VCaP (cell line): ENCODE data around the gene RELCH.

Source experiments
- H3K27ac ChIP-seq: fragments of 450-650 bp; 2 replicates; pipeline ENCODE4 v1.5.1; 2017
- TF ChIP-seq, protein P1 (sequence below): fragments of 450-650 bp; conservative IDR thresholded peaks from 2 replicates; pipeline ENCODE4 v1.5.1; 2017; ENCODE audit warnings: mild to moderate bottlenecking, moderate library complexity

Gene RELCH

DNA sequence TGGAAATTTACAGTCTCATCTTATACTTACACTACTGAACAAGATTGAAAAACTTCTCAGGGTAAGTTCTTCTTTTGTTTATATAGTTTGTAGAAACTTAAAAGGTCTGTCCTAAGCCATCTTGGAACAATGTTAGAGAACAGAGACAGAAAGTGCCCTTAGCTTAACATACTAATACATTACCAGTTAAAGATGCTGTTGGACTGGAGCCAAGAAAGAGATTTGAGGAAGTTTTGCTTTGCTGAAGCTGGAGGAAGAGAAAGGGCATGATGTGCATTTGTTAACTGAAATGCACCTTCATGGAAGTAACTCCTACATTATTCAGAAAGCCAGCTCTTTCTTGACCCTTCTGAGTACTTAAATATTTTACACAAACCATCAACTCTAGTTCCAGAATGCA is 71.6 kb downstream of the RELCH start:
- TF ChIP-seq, protein P1, sequence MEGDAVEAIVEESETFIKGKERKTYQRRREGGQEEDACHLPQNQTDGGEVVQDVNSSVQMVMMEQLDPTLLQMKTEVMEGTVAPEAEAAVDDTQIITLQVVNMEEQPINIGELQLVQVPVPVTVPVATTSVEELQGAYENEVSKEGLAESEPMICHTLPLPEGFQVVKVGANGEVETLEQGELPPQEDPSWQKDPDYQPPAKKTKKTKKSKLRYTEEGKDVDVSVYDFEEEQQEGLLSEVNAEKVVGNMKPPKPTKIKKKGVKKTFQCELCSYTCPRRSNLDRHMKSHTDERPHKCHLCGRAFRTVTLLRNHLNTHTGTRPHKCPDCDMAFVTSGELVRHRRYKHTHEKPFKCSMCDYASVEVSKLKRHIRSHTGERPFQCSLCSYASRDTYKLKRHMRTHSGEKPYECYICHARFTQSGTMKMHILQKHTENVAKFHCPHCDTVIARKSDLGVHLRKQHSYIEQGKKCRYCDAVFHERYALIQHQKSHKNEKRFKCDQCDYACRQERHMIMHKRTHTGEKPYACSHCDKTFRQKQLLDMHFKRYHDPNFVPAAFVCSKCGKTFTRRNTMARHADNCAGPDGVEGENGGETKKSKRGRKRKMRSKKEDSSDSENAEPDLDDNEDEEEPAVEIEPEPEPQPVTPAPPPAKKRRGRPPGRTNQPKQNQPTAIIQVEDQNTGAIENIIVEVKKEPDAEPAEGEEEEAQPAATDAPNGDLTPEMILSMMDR: no peak
- H3K27ac ChIP-seq: no peak overlapping the region

DNA sequence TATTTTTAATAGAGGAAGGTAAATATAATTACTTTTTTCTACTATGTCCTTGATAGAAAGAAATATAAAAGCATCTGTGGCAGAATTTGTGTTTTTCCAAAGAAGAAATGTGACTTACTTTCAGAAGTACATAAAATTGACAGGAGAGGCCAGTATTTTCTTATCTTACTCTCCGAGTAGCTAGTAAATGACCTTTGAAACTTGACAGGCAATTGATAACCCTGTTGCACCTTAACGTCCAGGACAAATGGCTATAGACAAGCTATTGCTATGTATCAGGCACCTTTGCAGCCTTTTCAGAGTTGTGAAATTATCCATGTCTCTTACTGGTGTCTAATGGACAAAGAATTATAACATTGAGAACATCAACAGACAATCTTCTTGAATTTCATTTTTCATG is 75.0 kb downstream of the RELCH start:
- TF ChIP-seq, protein P1: 0 out of 2 replicates have a peak, but pooled peaks have one; percentile 22
- peak overlapping the region; percentile 46 for H3K27ac ChIP-seq

DNA sequence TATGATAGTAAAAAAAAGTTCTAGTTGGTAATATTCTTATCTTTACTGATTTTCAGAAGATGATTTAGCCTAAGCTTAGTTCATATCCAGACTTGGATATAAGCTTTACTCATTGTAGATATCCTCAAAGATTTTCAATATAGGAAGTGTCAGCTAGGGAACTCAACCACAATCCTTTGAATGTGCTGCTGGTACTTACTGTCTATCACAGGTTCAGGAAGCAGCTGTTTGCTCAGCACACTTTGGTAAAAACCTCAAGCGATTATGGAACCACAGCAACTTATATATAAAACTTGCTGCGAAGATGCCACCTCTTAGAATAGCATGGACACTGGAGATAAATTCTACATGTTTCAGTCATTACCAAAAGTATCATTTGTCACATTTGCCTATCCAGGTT is 77.9 kb downstream of the RELCH start:
- TF ChIP-seq, protein P1: no peak
- H3K27ac ChIP-seq: no peak overlapping the region

DNA sequence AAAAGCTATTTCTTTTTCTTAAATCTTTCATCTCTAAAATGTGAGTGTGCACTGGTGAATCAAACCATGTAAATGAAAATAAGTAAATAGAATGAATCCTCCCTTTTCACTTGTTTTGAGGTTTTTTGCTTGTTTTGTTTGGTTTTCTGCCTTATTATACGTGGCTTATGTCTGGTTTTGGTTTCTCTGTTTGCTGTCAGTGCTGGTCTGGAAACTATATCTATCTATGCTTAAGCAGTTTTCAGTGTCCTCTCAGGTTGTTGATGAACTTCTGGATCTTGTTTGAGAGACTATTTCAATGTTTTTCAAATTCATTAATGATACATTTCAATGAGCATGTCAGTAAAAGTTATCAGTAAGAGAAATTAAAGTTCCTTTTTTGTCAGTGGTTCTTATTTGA is 90.0 kb downstream of the RELCH start:
- TF ChIP-seq, protein P1: no peak
- no peak overlapping the region for H3K27ac ChIP-seq

DNA sequence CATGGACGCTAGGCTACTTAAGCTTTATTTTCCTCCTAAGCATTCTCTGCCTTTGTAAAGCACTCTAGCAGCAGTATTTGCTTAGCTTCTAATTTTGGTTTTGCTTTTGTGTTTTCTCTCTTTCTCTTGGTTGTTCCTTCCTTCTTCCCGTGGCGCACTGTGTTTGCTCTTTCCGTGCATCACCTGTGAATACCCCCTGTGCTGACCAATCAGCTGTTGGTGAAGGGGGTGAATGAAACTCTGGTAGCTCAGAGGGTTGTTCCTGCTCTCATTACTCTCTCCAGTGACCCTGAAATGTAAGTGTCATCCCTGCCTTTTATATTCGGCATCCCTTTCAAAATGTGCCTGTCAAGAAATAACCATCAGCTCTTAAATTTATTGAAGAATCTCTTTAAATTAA is 92.5 kb downstream of the RELCH start:
- no peak overlapping the region for H3K27ac ChIP-seq
- TF ChIP-seq, protein P1: no peak

DNA sequence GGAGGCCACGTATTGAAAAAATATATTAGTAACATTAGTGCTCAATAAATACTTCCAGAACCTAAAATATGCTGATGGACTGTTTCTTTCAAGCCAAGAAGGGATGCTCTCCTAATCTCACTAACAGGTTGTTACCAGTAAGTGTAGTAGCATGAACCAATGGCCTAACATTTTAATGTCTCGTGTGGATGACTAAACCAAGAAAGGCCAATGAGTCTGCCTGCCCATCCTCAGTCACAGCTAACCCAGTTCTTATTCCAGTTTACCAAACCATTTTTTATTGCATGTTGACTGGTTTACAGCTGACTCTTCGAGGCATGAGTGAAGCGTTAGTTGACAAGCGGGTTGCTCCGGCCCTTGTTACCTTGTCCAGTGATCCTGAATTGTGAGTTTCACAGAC is 93.0 kb downstream of the RELCH start:
- H3K27ac ChIP-seq: no peak overlapping the region
- TF ChIP-seq, protein P1: no peak

DNA sequence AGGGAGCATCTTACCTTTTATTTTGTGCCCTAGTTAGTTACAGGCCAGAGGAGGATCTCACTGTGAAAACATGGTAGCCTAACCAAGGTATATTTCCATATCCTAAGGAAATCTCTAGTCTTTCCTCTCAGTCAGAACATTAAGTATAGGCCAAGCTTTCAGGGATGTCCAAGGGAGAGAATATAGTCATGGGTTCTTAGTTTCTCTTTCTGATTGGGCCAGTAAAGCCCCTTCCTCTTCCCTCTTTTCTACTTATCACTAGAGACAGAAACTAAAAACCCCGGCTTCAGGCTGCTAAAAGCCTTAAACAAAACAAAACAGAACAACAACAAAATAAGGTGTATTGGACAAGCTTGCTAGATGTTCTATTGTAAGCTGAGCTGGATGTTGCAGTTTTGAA is 93.7 kb downstream of the RELCH start:
- no peak overlapping the region for H3K27ac ChIP-seq
- TF ChIP-seq, protein P1: no peak

DNA sequence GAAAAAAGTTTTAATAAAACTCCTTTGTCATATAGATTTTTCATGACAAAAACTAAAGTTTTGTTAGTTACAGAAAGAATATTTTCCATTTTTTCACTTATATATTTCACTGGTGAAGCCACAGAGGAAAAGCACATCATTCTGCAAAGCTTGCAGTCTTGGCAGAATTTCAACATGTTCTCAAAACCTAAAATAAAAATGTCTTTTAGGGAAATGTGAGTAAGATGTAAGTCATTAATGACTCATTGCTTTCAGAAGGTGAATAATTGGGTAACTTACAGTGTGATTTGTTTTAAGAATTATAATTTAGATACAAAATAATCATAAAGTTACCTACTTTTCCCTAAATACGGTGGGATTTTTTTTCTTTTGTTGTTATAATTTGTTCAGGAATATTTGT is 94.6 kb downstream of the RELCH start:
- no peak overlapping the region for H3K27ac ChIP-seq

More for the DNA sequence above, 94.6 kb downstream of the RELCH start:
- TF ChIP-seq, protein P1: no peak
